ENCODE results near the gene PTCD1.

DNA sequence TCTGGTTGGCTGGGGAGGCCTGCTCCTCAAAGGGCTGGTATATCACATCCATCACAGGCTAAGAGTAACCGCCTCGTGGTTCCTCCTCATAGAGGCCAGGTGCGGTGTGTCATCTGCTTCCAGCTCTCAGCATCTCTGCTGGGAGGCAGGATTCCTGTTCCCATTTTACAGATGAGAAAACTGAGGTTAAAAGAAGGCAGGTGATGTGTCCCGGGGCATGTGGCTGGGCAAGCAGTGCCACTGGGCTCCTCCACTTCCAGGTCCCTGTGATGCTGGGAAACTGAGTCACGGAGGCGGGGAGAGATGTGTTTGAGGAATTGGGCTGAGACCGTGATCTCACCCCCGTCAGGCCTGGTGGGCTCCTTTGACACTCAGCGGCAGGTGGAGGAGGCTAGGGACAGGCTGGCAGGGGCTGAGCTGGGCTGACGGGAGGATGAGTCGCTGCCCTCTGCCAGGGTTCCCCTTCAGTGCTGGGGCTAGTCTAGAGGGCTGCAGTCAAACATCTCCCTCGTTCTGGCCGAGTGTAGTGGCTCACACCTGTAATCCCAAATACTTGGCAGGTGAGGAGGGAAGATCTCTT lies 54.7 kb downstream of the PTCD1 start:
- TF ChIP-seq, protein P1, sequence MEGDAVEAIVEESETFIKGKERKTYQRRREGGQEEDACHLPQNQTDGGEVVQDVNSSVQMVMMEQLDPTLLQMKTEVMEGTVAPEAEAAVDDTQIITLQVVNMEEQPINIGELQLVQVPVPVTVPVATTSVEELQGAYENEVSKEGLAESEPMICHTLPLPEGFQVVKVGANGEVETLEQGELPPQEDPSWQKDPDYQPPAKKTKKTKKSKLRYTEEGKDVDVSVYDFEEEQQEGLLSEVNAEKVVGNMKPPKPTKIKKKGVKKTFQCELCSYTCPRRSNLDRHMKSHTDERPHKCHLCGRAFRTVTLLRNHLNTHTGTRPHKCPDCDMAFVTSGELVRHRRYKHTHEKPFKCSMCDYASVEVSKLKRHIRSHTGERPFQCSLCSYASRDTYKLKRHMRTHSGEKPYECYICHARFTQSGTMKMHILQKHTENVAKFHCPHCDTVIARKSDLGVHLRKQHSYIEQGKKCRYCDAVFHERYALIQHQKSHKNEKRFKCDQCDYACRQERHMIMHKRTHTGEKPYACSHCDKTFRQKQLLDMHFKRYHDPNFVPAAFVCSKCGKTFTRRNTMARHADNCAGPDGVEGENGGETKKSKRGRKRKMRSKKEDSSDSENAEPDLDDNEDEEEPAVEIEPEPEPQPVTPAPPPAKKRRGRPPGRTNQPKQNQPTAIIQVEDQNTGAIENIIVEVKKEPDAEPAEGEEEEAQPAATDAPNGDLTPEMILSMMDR (IDR thresholded peaks at IDR 0.05): no peak
- TF ChIP-seq, protein P2, sequence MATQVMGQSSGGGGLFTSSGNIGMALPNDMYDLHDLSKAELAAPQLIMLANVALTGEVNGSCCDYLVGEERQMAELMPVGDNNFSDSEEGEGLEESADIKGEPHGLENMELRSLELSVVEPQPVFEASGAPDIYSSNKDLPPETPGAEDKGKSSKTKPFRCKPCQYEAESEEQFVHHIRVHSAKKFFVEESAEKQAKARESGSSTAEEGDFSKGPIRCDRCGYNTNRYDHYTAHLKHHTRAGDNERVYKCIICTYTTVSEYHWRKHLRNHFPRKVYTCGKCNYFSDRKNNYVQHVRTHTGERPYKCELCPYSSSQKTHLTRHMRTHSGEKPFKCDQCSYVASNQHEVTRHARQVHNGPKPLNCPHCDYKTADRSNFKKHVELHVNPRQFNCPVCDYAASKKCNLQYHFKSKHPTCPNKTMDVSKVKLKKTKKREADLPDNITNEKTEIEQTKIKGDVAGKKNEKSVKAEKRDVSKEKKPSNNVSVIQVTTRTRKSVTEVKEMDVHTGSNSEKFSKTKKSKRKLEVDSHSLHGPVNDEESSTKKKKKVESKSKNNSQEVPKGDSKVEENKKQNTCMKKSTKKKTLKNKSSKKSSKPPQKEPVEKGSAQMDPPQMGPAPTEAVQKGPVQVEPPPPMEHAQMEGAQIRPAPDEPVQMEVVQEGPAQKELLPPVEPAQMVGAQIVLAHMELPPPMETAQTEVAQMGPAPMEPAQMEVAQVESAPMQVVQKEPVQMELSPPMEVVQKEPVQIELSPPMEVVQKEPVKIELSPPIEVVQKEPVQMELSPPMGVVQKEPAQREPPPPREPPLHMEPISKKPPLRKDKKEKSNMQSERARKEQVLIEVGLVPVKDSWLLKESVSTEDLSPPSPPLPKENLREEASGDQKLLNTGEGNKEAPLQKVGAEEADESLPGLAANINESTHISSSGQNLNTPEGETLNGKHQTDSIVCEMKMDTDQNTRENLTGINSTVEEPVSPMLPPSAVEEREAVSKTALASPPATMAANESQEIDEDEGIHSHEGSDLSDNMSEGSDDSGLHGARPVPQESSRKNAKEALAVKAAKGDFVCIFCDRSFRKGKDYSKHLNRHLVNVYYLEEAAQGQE (IDR thresholded peaks at IDR 0.05; ENCODE audit: insufficient read depth in 1 of 2, low read depth in 2 of 2, low read length in 1 of 2): no peak

Data from Panc1 (cell line).